Upper lobe of left lung (tissue), 4 donors: ENCODE measurements around the gene GNPTG.

Experiments used
- POLR2A ChIP-seq, 4 donors: fragments of 450-650 bp; IDR thresholded peaks; one replicate each; pipeline ENCODE4 v1.5.1; 2016 to 2017; ENCODE audit warnings: antibody characterized with exemption in 4 of 4, mild to moderate bottlenecking in 2 of 4
- POLR2AphosphoS5 ChIP-seq, 2 donors: sonication (generic); formaldehyde crosslinking; IDR thresholded peaks; one replicate each; pipeline ENCODE4 v1.5.1; 2017; ENCODE audit warnings: antibody characterized with exemption in 2 of 2
- TF ChIP-seq, protein P1 (sequence below), 6 experiments: fragments of 450-650 bp in 4 of 6; fragments of 200-600 bp in 2 of 6; sonication (generic) in 2 of 6; IDR thresholded peaks; one replicate each; pipeline ENCODE4 v1.5.1; 2016 to 2019; ENCODE audit warnings: antibody characterized with exemption in 6 of 6

DNA sequence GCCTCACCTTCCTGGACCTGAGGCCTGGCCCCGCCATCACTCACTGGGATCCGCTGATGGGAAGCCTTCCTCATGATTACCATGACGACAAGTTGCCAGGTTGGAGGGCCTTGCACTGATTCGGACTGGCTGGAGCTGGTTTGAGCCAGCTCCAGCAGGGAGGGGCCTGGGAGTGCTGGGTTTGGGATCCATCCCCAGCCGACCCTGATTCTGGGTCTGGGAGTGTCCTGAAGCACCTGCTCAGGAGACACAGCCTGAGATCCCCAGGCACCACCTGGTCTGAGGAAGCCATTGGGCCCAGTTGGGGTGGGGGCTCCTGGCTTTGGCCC is 24.1 kb upstream of the GNPTG start:
- TF ChIP-seq, protein P1, sequence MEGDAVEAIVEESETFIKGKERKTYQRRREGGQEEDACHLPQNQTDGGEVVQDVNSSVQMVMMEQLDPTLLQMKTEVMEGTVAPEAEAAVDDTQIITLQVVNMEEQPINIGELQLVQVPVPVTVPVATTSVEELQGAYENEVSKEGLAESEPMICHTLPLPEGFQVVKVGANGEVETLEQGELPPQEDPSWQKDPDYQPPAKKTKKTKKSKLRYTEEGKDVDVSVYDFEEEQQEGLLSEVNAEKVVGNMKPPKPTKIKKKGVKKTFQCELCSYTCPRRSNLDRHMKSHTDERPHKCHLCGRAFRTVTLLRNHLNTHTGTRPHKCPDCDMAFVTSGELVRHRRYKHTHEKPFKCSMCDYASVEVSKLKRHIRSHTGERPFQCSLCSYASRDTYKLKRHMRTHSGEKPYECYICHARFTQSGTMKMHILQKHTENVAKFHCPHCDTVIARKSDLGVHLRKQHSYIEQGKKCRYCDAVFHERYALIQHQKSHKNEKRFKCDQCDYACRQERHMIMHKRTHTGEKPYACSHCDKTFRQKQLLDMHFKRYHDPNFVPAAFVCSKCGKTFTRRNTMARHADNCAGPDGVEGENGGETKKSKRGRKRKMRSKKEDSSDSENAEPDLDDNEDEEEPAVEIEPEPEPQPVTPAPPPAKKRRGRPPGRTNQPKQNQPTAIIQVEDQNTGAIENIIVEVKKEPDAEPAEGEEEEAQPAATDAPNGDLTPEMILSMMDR (IDR thresholded peaks at IDR 0.05), result no peak
- TF ChIP-seq POLR2A (IDR thresholded peaks at IDR 0.05), result no peak
- no peak for TF ChIP-seq POLR2AphosphoS5 (IDR thresholded peaks at IDR 0.05)
